GM13977 (cell line): Measurements from ENCODE around the gene FAM193A.

Experiments used
- DNase-seq: peaks from one replicate; pipeline ENCODE4 v3.0.0; 2012; ENCODE audit warnings: low spot score
- in situ Hi-C: fragments of 300-500 bp; cut with MboI; formaldehyde crosslinking; loops from one replicate; pipeline ENCODE4 v1.12.0; 2022; ENCODE audit warnings: low sequenced_read_pairs, low pct_unique_long_range_greater_than_20kb, mixed read lengths, inconsistent platforms; ENCODE audit not compliant: unreplicated experiment
- TF ChIP-seq, protein P1 (sequence below): IDR thresholded peaks from 2 replicates; pipeline ENCODE4 v1.5.1; 2012; ENCODE audit warnings: mild to moderate bottlenecking, control low read depth; ENCODE audit not compliant: insufficient read depth; ENCODE audit errors: extremely low read depth, missing control alignments

Gene FAM193A

DNA sequence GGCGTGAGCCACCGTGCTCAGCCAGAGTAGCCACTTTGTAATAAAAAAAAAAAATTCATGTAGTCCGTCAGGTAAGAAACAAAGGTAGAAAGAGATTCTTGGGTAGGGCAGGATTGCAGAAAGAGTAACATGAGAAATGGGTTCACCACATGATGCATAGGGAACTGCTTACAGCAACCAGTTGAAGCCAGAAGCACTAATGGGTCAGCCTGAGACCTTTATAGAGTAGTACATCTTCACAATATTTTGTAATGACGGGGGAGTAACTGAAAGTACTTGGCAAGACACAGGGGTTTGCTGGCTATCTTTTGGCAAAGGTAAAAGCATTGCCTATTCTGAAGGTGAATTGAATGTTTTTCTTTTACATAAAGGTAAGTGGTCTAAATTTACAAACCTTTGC lies 29.1 kb downstream of the FAM193A start:
- DNase-seq: no peak
- TF ChIP-seq, protein P1, sequence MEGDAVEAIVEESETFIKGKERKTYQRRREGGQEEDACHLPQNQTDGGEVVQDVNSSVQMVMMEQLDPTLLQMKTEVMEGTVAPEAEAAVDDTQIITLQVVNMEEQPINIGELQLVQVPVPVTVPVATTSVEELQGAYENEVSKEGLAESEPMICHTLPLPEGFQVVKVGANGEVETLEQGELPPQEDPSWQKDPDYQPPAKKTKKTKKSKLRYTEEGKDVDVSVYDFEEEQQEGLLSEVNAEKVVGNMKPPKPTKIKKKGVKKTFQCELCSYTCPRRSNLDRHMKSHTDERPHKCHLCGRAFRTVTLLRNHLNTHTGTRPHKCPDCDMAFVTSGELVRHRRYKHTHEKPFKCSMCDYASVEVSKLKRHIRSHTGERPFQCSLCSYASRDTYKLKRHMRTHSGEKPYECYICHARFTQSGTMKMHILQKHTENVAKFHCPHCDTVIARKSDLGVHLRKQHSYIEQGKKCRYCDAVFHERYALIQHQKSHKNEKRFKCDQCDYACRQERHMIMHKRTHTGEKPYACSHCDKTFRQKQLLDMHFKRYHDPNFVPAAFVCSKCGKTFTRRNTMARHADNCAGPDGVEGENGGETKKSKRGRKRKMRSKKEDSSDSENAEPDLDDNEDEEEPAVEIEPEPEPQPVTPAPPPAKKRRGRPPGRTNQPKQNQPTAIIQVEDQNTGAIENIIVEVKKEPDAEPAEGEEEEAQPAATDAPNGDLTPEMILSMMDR: no peak
- in situ Hi-C loops: no loop called here

DNA sequence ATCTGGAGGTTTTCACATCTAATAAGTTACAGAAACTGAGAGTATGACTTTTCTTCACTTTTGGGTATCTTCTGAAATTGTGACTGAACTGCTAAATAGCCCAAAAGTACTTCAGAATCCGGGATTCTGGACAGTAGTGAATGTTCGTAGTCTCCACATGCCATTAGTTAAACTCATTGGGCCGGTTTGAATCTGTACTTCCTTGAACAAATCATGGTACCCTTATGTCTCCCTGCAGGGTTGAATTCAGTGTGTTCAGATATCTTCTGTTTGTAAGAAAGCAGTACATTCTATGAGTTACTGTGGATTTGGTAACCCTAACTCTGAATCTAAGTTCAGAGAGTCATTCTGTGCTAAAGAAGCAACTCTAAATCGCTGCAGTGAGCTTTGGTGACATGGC lies 33.6 kb downstream of the FAM193A start:
- DNase-seq: no peak
- in situ Hi-C loops: no loop called here
- TF ChIP-seq, protein P1: no peak

DNA sequence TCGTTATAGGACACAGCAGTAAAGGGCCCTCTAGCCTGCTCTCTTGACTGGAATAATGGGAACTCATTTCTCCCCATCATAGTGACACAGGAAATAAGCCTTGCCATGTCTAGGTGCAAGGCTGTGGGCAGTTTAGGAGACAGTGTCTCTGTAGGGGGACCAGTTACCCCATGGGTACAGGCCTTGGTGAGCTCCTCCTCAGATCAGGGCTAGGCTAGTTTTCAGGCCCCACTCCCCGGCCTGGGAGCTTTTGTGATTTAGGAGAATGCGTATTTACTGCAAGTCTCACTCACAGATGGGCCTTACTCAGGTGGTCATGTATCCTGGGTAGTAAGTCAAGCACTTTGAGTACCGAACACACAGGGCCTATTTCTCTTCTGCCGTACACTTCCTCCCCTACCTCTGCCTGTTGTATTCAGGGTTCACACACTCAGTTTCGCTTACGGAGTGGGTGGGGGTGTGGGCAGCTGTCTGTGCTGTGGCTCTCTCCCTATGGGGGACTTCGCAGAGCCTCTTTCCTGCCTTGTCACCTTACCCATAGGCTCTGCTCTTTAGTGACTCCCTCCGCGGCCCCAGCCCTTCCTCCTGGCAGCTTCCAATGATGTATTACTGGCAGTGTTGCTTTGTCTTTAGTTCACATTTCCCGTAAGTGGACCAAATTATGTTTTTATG lies 34.2 kb downstream of the FAM193A start:
- in situ Hi-C loops: no loop called here
- peak; percentile 78 for DNase-seq
- TF ChIP-seq, protein P1: no peak

DNA sequence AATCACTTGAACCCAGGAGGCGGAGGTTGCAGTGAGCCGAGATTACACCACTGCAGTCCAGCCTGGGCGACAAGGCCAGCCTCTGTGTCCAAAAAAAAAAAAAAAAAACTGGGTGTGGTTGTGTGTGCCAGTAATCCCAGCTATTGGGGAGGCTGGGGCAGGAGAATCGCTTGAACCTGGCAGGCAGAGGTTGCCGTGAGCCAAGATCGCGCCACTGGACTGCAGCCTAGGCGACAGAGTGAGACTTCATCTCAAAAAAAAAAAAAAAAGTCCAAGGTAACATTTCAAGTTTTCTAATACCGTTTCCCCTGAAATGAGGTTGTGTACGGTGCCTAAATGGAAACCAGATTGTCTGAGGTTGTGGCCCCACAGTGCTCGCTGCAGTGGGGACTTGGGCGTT lies 35.6 kb downstream of the FAM193A start:
- DNase-seq: no peak
- in situ Hi-C loops: no loop called here
- TF ChIP-seq, protein P1: no peak

DNA sequence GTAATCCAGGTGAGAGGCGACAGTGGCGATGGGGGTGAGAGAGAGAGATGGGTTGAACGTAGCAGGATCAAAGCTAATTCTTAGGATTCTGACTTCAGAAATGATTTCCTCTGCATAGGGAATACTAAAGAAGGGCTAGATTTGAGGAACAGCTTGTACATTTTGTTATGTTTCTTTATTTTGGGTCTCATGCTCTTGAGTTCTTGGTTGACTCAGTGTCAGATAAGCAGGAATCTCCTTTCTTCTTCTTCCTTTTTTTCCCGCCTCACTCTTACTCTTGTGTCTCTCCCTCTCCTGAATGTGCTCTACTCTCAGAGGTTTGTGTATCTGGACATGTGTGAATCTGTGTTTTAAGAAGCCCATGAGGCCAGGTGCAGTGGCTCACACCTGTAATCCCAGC lies 36.4 kb downstream of the FAM193A start:
- DNase-seq: no peak
- in situ Hi-C loops: no loop called here
- TF ChIP-seq, protein P1: no peak

DNA sequence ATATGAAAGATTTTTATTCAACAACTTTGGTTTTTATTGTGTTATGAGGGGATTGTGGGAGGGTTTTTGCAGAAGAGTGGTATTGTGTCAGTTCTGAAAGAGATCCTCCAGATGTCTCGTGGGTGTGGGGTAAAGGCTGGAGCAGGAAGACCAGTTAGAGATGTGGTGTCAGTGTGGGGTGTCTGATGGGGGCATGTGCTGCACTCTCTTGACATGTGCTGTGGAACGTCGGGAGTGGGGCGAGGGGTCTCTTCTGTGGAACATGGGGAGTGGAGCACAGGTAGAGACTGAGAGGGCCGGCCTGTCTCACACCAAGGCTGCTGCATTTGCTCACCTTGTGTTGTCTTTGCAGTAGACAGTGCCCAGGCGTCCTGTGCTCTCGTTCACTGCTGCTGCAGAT lies 37.6 kb downstream of the FAM193A start:
- DNase-seq: no peak
- TF ChIP-seq, protein P1: no peak
- in situ Hi-C loops: no loop called here
